HG03469 (cell line): ENCODE measurements around the gene CASQ1.

ENCODE experiments used
- ATAC-seq: cut with Tn5 transposase; IDR thresholded peaks from one replicate; pipeline ENCODE4 v1.9.1; 2021; ENCODE audit warnings: mild to moderate bottlenecking, moderate library complexity, moderate number of reproducible peaks; ENCODE audit not compliant: unreplicated experiment

The CASQ1 gene

DNA sequence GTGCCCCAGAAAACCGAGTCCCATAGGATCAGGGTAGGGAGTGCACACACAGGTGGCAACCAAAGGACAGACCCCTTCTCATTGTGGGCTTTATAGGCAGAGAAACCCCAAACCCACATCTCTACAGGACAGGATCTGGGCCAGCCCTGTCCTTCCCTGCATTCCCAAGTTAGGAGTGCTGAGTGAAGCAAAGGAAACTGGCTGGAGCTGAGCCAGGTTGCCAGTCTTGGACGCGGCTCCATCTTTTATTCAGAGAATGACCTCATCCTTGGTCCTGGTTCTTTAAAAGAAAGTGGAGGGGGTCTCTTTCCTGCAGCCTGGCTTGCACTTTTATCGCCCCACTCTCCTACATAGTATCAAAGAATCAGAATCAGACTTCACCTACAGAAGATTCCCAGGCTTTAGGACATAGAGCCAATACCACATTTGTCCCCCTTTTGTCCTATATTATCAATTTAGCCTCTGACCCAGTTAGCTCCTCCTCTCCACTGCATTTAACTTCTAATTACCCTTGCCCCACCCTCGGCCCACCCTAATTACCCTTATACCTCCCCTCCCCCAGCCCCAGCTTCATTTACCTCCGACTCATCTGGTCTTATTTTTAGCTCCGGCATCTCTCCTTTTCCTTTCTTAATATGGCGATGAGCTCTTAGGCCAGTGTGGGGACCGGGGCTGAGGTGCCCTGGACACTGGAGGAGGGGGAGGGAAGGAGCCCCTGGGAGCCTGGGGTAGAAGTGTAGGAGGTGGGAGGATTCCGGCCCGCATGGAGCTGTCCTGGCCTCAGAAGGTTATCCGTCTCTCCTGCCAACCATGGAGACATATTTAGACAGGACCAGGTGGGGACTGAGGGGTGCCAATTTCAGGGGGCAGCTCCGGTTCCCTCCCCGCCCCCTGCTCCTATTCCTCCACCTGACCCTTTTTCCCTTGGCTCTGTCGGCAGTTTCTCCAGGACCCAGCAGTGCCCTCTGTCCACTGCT lies at the start of gene CASQ1:
TSS of gene CASQ1 (plus strand) at position 927 of the 977 bp plus-strand sequence. CDS start 177 bp downstream, outside the sequence.
- no peak for ATAC-seq

DNA sequence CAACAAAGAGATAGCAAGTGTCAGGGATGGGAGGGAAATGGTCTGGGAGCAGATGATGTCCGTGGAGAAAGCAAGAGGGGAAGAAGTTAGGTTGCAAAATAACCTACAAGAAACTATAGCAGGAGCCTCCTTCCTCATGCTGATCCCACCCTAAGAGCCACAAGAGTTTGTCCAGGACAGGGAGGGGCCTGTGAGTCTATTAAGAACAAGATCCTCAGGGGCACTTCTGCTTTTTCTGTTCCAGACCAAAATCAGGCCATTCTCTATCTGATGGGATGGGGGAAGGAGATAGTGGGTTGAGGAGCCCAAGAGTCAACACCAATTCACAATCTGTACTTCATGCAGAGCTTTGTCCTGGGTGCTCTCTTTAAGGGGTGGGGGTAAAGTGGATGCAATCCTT lies 46.7 kb upstream of the CASQ1 start:
- ATAC-seq: no peak

DNA sequence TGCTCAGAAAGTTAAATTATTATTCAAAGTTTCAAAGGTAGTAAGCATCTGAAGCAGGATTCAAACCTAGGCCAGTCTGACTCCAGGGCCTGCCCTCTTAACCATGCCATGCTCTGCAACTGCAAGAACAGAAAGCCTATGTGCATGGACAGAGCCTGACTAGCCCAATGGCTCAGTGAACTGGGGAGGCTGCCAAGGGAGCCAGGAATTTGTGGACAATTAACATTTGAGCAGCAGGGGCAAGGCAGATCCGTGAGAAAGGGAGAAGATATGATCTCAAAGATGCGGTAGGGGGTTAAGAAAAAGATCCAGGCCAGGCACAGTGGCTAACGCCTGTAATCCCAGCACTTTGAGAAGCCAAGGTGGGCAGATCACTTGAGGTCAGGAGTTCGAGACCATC lies 45.5 kb upstream of the CASQ1 start:
- no peak for ATAC-seq

DNA sequence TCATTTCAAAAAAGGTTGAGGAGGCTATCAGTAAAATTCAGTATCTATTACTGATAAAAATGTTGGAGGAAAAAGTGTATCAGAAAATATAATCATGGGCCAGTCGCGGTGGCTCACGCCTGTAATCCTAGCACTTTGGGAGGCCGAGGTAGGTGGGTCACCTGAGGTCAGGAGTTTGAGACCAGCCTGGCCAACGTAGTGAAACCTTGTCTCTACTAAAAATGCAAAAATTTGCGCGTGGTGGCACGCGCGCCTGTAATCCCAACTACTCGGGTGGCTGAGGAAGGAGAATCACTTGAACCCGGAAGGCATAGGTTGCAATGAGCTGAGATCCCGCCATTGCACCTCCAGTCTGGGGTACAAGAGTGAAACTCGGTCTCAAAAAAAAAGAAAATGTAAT lies 44.3 kb upstream of the CASQ1 start:
- no peak for ATAC-seq

DNA sequence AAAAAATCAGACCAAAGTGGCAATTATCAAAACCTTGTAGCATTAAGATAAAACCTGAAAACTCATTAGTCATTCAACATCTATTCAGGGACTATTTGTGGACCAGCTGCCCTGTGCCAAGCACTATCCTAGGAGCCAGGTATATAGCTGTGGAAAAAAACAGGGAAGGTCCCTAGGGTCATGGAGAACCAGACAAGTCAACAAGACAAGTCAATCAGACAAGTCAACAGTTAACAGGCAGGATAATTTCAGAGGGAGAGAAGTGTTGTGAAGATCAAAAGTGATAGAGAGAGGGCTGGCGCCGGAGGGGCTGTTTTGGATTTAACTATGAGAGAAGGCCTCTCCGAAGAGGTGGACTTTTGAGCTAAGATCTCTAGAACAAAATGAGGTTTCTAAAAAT lies 42.3 kb upstream of the CASQ1 start:
- ATAC-seq: no peak

DNA sequence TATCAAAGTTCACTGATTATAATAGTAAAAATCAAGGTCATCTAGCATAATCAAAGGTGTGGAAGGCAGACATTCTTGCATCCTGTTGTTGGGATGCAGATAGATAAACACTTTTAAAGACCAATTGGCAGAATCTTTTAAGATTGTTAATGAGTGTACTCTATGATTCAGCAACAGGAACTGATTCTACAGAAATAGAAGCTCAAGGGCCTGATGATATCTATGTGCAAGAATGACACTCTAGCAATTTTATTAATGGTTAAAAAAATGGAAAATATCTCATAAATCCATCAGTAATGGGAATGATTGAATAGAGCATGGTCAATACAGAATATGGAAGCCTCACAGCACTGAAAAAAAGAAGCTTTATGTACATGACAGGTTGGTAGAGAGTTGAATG lies 41.1 kb upstream of the CASQ1 start:
- no peak for ATAC-seq

DNA sequence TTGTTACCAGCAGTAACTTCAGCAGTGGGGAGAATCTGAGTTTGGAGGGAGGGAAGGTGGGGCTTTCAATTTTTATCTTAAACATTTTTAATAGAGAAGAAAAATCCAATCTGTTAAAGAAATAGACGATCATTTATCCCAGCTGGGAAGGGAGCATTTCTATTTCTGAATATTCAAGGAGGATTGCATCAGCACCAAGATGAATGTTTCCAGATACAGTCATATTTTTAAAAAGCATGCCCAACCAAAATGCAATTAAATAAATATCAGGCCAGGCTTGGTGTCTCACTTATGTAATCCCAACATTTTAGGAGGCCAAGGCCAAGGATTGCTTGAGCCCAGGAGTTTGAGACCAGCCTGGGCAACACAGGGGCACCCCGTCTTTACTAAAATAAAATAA lies 40.7 kb upstream of the CASQ1 start:
- ATAC-seq: no peak

DNA sequence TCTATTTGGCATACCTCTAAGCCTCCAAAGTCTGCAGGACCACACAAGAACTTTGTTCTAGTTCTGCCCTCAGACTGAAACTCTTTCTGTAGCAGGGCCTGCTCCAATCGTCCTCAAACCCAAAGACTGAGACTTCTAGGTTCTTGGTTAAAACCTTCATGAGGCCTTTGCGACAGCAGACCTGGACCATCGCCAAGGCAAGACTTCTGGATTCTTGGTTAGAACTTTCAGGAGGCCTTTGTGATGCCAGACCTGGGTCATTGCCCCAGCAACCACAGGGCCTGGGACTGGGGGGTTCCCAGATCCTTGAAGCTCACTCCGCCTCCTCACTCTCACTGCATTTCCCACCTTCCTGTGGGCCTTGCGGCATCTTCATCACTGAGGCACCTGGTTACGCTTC lies 39.1 kb upstream of the CASQ1 start, which contains the start of gene ATP1A4:
TSS of gene ATP1A4 (plus strand) at position 301 of the 400 bp plus-strand sequence. CDS start 438 bp downstream, outside the sequence.
- ATAC-seq: no peak

DNA sequence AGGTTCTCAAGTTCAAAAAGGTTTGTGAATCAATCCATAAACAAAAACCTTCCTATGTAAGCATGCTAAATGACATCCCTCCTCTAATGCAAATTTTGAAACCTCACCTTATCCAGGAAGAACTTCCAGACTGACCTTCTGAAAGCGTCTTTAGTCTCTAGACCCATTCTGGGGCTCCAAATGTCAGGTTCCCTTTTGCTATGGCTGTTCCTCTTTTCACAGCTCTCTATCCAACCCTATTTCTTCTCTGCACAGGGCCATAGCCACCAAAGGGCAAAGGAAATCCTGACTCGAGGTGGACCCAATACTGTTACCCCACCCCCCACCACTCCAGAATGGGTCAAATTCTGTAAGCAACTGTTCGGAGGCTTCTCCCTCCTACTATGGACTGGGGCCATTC lies 35.6 kb upstream of the CASQ1 start:
- ATAC-seq: no peak

DNA sequence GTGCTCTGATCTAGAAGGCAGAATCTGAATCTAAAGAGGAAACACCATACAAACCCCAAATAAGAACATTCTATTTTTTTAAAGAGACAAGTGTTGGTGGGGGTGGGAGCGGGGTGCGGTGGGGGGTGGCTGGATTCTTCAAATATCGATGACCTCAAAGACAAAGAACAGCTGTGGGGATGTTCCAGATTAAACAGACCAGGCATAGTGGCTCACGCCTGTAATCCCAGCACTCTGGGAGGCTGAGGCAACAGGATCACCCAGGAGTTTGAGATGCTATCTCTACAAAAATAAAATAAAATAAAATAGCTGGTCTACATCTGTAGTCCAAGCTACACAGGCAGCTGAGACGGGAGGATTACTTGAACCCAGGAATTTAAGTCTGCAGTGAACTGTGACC lies 34.0 kb upstream of the CASQ1 start:
- no peak for ATAC-seq

DNA sequence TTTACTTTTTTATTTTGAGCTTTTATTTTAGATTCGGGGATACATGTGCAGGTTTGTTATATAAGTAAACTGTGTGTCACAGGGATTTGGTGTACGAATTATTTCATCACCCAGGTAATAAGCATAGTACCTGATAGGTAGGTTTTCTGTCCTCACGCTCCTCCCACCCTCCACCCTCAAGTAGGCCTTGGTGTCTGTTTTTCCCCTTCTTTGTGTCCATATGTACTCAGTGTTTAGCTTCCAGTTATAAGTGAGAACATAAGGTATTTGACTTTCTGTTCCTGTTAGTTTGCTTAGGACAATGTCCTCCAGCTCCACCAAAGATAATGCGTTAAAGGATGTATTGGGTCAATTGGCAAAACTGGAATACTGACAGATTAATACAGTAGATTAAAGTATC lies 33.2 kb upstream of the CASQ1 start:
- no peak for ATAC-seq

DNA sequence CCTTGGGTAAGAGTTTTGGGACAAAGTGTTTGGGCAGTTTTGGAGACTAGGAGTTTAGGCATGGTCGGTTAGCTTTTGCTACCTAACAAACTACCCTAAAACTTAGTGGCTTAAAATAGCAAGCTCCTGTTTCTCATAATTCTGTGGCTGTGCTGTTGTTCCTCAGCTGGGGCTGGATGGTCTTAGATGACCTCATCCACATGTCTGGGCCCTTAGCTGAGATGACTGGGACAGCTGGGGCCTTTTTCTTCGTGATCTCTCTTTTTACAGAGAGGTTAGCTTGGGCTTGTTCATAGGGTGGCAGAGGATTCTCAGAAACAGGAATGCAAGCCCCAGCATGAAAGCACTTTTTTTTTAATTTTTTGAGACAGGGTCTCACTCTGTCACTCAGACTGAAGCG lies 32.3 kb upstream of the CASQ1 start:
- no peak for ATAC-seq

DNA sequence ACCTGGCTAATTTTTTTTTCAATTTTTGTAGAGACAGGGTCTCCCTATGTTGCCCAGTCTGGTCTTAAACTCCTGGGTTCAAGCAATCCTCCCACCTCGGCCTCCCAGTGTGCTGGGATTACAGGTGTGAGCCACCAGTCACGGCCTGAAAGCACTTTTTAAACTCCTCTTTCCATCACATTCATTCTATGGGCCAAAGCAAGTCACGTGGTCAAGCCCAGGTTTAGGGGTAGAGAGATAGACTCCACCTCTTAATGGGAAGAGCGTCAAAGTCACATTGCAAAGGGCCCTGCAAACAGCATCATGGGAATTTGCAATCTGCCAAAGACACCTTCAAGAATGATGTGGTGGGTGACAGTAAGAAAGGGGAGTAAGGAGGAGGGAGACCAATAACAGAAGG lies 31.8 kb upstream of the CASQ1 start:
- ATAC-seq: no peak

DNA sequence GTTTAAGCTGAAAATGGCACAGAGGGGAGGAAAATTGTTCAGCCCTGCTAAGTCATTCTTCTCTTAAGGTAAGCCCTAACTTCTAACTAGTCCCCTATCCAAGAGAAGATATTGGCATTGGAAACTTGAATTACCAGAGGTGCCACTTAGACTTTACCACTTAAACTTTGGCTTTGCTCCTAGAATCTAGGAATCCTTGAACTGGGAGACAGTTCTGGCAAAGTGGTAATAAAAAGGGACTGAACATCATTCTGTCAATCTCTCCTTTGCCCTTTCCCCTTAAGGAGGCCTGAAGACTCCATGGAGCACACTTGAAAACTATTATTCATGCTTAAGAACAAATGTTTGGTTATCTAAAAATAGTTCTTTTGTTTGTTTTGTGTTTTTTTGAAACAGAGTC lies 30.5 kb upstream of the CASQ1 start:
- no peak for ATAC-seq

DNA sequence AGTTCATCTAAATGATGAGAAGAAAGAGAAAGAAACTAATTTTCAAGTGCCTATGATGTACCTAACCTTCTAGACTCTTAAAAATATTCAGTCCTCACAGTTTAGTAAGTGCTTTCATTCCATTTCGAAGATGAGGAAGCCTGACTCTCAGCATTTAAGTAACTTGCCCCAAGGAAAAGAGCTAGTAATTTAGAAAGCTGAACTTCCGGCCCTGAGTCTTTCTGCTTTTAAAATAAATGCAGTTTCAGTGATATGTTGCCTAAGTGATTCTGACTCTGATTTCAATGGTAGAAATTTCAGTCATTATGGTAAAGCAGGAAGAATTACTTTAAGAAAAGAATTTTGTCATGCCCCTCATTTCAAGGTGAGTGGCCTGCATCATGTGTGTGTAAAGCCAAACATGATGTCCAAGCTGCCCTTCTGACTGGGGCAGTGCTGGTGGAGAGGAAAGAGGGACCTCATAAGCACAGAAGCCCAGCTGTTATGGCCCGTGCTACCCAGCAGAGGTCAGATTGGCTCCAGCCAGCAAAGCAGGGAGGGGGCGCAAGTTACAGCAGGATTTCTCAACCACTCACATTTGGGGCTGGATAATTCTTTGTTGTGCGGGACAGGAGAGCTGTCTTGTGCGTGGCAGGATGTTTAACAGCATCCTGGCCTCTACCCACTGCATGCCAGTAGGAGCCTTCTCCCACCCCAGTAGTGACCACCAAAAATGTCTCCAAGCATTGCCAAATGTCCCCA lies 28.2 kb upstream of the CASQ1 start:
- no peak for ATAC-seq

DNA sequence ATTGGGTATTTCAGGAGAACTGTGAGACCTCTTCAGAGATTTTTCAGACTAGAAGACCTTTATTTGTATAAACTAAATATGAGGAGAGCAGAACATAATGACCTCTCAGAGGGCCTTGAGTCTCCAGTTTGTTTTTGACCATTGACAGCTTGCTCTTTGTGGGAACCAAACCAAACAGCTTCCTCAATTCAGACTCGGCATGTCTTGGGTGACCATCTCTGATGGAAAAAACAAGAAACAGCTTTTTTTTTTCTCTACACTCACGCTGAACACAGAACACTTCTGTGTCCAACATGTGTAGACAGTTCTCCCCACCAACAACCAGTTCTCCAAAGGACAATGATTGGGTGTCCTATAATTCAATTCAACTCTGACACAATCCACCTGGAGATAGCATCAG lies 27.4 kb upstream of the CASQ1 start:
- ATAC-seq: no peak

DNA sequence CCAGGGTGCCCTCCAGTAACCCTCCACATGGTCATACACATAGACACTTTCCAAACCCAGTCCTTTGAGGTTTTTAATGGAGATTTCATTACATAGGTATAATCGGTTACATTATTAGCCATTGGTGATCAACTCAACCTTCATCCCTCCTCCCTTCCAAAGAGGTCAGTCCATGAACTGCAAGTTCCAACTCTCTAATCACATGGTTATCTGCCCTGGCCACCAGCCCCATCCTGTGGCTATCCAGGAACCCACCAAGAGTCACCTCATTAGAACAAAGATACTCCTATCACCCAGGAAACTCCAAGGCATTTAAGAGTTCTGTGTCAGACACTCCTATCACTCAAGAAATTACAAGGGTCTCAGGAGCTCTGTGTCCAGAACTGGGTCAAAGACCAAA lies 26.8 kb upstream of the CASQ1 start:
- ATAC-seq: no peak

DNA sequence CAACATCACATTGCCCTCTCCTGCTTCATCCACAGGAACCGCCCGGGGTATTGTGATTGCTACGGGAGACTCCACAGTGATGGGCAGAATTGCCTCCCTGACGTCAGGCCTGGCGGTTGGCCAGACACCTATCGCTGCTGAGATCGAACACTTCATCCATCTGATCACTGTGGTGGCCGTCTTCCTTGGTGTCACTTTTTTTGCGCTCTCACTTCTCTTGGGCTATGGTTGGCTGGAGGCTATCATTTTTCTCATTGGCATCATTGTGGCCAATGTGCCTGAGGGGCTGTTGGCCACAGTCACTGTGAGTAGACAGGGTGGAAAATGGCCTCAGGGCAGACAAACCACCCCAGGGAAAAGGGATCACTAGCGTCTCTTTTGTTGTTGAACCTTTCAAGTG lies 26.3 kb upstream of the CASQ1 start:
- no peak for ATAC-seq

DNA sequence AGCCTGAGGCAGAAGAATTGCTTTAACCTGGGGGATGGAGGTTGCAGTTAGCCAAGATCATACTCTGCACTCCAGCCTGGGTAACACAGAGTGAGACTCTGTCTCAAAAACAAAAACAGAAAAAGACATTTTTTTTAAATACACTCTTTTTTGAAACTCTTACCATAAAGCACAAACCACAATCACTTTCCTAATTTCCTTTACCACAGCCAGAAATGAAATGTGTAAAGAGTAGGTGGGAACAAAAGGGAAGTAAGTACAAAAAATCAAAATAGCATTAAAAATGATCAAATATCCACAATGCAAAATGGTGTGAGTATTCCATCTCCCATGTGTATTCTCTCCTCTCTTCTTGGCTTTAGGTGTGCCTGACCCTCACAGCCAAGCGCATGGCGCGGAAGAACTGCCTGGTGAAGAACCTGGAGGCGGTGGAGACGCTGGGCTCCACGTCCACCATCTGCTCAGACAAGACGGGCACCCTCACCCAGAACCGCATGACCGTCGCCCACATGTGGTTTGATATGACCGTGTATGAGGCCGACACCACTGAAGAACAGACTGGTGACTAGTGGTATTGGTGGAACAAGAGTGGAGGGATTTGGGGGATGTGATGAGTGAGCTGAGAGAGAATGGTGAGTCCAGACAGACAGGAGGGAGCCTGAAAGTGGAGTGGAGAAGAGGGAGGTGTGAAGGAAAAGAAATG lies 24.1 kb upstream of the CASQ1 start:
- no peak for ATAC-seq

DNA sequence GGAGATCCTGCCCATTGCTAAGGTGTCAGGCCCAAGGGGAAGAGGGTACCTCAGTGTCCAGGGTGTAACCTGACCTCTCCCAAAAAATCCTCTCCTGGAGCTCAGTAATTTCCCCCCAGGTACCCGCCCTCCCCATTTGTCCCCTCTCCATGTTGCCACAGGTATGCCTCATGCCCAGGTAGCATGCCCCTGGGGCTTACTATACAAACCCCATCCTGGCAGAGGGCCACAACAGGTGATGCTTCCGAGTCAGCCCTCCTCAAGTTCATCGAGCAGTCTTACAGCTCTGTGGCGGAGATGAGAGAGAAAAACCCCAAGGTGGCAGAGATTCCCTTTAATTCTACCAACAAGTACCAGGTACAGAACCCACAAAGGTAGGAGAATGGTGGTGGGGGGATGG lies 23.3 kb upstream of the CASQ1 start:
- ATAC-seq: no peak

DNA sequence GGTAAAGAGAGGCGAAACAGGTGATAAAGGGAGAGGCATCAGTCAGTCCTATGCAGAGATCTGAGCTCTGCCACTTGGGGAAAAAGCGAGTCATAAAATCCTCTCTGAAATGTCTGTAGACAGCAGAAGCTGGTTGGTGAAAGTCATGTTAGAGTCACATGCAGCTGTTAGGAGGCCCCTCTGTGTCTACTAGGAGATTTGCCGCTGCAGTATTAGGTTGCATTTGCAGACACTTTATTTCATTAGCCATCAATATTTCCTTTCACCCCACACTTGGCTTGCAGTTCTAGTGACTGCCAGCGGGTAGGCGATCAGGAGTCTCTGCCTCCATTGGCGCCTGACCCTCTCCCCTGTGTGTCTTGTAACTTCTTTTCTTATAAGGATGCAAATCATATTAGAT lies 22.8 kb upstream of the CASQ1 start:
- ATAC-seq: no peak
